ENCODE data around the gene DMC1. TPM values are rescaled to one million over a fixed set of nuclear protein-coding genes. Genes with fewer than 3 reads are reported as not detected.
A peak's percentile ranks its signal among the peaks of the same experiment; 100 is the strongest.

Gene DMC1
- total RNA-seq, 1 experiment from 2014 or later: 6.8 TPM

DNA sequence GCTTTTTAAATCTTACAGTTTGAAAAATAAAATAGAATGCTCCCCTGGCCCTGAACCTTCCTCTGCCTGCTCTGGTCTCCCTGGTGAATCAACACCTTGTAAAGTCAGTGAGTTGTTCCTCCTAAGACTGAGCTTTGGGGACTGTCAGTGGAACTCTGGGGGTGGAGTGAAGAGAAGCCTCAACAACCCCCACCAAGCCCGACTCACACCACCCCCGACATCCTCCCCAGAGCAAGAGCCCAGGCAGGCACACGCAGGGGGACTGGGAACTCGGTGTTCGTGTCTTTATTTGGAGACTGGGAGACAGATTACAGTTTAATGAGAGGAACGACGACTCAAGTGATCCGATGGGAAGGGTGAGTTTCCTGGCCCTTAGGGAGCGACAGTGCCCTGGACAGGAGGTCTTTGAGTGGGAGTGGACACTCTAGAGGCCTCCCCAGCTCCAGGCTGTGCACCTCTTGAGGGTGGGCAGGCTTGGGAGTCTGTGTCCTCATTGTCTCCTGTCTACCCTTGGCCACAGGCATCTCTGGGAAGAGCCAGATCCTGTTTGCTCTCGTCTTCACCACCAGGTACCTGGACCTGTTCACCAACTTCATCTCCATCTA is 95.9 kb downstream of the DMC1 start:
- no peak overlapping the region for H2BK5ac ChIP-seq (ENCODE audit: insufficient read length, low read length)
- H3K79me1 ChIP-seq (ENCODE audit: insufficient read depth, low read depth, low read length, poor library complexity, severe bottlenecking): no peaks in the 10 kb centered on the region
- no peak overlapping the region for H3K4me3 Mint-ChIP-seq
- H3K14ac ChIP-seq (ENCODE audit: insufficient read depth, low read length): no peak overlapping the region
- peak; percentile 22 for DNase-seq
- H3K4me2 ChIP-seq (ENCODE audit: insufficient read depth, insufficient read length, low read length): no peak overlapping the region
- H3K27me3 ChIP-seq (ENCODE audit: insufficient read depth, low read length): no peaks in the 10 kb centered on the region
- no peak overlapping the region for H4K8ac ChIP-seq (replicated peaks; ENCODE audit: insufficient read length, low read depth, low read length)
- no peaks in the 10 kb centered on the region for H3K9me3 ChIP-seq (ENCODE audit: control insufficient read depth, low read depth, low read length)
- no peak overlapping the region for H3T11ph ChIP-seq (ENCODE audit: low read length)
- H3K4me1 Mint-ChIP-seq: peaks cover 6 to 10% of the 10 kb centered on the region in 2 experiments
- H3K4me1 ChIP-seq (ENCODE audit: insufficient read depth, low read length): no peaks in the 10 kb centered on the region
- no CpG with 5 or more reads among the region's 10 CpGs for WGBS (ENCODE audit: extremely low coverage, insufficient read length, low lambda C conversion rate)
- H2AK5ac ChIP-seq (ENCODE audit: insufficient read length, low read length): no peak overlapping the region
- H3K9ac ChIP-seq (ENCODE audit: extremely low read depth, insufficient read length, low read length): no peak overlapping the region
- TF ChIP-seq CTCF (conservative IDR thresholded peaks at IDR 0.05): no peak
- peak overlapping the region in 1 of 3 experiments; percentile 36; a peak in 1 of 7 replicates for H3K27ac Mint-ChIP-seq
- H4K91ac ChIP-seq (ENCODE audit: insufficient read length, low read depth, low read length): no peak overlapping the region
- H3K36me3 Mint-ChIP-seq (ENCODE audit: insufficient read depth in 1 of 3, low read depth in 3 of 3): peaks cover 0 to 5% (median 0%) of the 10 kb centered on the region in 3 experiments; a peak in 2 of 7 replicates
- H3K9me3 Mint-ChIP-seq: no peaks in the 10 kb centered on the region
- H3K23me2 ChIP-seq (ENCODE audit: insufficient read length, low read depth, low read length, poor library complexity, severe bottlenecking): no peaks in the 10 kb centered on the region
- H3K4ac ChIP-seq (ENCODE audit: low read depth, low read length): no peak overlapping the region
- no peak overlapping the region for H3K27ac ChIP-seq (ENCODE audit: insufficient read length, low read depth, low read length)
- H3K27me3 Mint-ChIP-seq (ENCODE audit: low read depth): peaks cover 5% of the 10 kb centered on the region
- no peaks in the 10 kb centered on the region for H4K20me1 ChIP-seq (ENCODE audit: control insufficient read depth, insufficient read depth, insufficient read length)
- no peak overlapping the region for H4K5ac ChIP-seq (ENCODE audit: insufficient read length, low read depth, low read length)
- H3K56ac ChIP-seq (ENCODE audit: insufficient read length, low read depth, low read length): no peak overlapping the region
- H2BK120ac ChIP-seq (ENCODE audit: low read depth, low read length, poor library complexity, severe bottlenecking): no peak overlapping the region
- H2BK12ac ChIP-seq (ENCODE audit: insufficient read length, low read depth, low read length): no peak overlapping the region
- no peak overlapping the region for H3K23ac ChIP-seq (ENCODE audit: insufficient read length, low read depth, low read length)
- H2BK20ac ChIP-seq (ENCODE audit: low read depth, low read length, poor library complexity, severe bottlenecking): no peak overlapping the region
- no peaks in the 10 kb centered on the region for H3K79me2 ChIP-seq (ENCODE audit: insufficient read depth, low read length)
- no peak overlapping the region for H2AFZ ChIP-seq (ENCODE audit: low read length)
- H2BK15ac ChIP-seq (ENCODE audit: low read depth, low read length): no peak overlapping the region
- peak overlapping the region; percentile 4 for H3K18ac ChIP-seq (ENCODE audit: insufficient read length, low read depth, low read length)
